ENCODE data around the gene ALDH6A1.
"Not testable (repeated sequence)": the region's sequence is repeated elsewhere in the genome, so short reads cannot be mapped to it uniquely, and the experiment has no call there.

Gene ALDH6A1

DNA sequence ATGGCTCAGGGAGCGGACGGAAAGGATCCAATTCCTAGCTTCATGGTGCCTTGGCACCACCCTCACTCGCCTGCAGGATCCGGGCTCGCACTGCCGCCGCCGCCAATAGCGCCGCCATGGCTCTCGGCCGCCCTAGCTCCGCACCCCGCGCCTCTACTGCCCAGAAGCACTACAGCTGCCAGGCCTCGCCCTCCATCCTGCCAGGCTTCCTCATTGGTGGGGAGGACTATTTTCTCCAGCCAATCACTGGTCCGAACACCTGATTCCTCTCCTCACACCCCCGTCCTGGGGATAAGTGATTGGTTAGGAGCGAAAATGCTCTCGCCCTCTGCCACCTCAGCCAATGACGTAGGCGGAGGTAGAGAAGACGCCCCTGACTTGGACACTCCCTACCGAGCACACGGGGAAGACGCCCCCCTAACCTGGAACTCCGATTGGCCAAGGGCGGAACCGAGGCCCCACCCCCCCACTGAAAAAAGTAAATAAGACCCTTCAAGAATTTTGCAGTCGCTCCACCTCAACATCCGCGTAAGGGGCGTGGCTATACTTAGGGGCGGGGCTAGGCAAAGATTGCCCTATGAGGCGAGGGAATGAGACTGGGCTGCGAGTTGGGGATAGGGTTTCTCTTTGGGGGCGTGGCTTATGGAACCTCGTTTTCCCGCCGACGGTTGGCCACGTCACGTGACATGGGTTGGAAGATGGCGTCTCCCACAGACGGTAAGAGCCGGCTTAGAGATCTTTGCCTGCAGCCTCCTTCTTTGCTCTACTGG, at the start of gene ALDH6A1, which contains the start of gene LIN52:
Gene ALDH6A1, minus strand, starts transcription at position 177 of the 770 bp plus-strand sequence. Its CDS starts 59 bp downstream, at position 118.
Gene LIN52, plus strand, starts transcription at position 680 of the 770 bp plus-strand sequence. Its CDS starts 19 bp downstream, at position 699.
- peak; percentile 98 to 99 (median 99) for DNase-seq (ENCODE audit: low read depth in 2 of 3, low spot score in 2 of 3)

- no peak for DNase-seq (ENCODE audit: low read depth in 2 of 3, low spot score in 2 of 3)
Observed at GRCh38 chr14:74127634-74128033, 43.4 kb upstream of the ALDH6A1 start.

DNA sequence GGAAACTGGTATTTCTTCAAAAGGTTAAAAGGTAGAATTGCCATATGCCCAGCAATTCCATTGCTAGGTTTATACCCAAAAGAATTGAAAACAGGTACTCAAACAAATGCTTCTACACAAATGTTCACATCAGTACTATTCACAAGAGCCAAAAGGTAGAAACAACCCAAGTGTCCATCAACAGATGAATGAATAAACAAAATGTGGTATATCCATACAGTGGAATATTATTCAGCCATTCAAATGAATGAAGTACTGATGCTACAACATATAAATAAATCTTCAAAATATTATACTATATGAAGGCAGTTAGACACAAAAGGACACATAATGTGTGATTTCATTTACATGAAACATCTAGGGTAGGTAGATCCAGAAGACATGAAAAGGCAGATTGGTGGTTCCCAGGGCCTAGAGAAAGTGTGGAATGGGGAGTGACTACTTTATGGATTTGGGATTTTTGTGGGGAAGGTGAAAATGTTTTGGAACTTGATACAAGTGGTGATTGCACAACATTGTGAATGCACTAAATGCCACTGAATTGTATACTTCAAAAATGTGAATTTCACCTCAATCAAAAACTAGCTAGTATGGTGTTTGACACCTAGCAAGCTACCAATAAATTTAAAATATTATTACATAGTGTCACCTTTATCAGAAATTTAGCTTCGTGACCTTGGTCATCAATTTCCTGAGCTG, 42.2 kb upstream of the ALDH6A1 start:
- no peak for DNase-seq (ENCODE audit: low read depth in 2 of 3, low spot score in 2 of 3)

DNA sequence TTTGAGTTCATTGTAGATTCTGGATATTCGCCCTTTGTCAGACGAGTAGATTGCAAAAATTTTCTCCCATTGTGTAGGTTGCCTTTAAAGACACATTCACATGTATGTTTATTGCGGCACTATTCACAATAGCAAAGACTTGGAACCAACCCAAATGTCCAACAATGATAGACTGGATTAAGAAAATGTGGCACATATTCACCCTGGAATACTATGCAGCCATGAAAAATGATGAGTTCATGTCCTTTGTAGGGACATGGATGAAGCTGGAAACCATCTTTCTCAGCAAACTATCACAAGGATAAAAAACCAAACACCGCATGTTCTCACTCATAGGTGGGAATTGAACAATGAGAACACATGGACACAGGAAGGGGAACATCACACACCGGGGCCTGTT, 41.2 kb upstream of the ALDH6A1 start:
- not testable (repeated sequence) for DNase-seq (ENCODE audit: low read depth in 2 of 3, low spot score in 2 of 3)

GRCh38 chr14:74111395-74112216, 27.4 kb upstream of the ALDH6A1 start:
- DNase-seq (ENCODE audit: low read depth in 2 of 3, low spot score in 2 of 3), result not testable (repeated sequence)

- no peak for DNase-seq (ENCODE audit: low read depth in 2 of 3, low spot score in 2 of 3)
Observed at GRCh38 chr14:74109369-74109768, 25.1 kb upstream of the ALDH6A1 start.

DNA sequence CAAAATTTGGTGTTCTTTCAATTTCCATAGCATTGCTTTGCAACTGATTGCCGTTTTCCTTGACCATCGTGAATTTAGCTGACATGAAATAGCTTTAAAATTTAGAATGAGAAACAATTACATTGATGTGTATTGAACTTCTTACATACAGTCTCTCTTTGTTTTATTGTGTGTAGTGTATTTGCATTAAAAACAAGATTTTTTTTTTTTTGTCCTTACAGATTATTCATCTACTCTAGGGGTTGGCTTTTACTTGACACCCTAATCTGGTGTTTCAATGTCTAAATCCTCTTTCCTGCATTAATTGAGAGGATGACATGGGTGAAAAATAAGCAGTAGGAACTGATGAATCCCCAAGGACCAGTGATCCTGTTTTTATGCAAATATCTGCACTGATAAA, 21.1 kb upstream of the ALDH6A1 start:
- no peak for DNase-seq (ENCODE audit: low read depth in 2 of 3, low spot score in 2 of 3)

GRCh38 chr14:74089251-74090020, 5.2 kb upstream of the ALDH6A1 start:
- no peak for DNase-seq (ENCODE audit: low read depth in 2 of 3, low spot score in 2 of 3)

GRCh38 chr14:74085828-74086227, 1.6 kb upstream of the ALDH6A1 start:
- no peak for DNase-seq (ENCODE audit: low read depth in 2 of 3, low spot score in 2 of 3)

DNA sequence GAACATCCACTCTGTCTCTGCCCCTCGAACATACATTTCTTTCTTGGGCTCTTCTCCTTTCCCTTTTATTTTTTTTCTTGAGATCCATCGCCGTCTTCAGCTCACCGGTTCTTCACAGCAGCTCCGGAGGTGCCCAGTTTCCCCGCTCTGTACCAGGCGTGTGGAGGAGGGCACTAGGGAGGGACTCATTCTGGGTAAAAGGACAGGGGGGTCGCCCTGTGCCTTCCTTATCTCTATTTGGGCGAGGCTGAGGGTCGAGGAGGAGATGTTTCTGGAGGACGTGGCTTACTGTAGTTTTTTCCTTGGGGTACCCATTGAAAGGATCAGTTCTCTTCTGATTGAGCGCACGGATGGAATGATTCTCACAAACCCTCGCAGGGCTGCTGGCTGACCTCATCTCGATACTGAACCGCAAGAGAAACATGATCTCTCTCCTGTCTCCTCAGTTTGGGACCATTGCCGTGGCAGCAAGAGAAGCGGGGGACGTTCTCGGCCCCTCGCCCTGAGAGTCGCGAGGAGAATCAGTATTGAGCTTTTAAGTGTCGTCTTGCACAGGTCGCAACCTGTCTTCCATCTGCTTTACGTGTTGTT, 889 bp upstream of the ALDH6A1 start:
- peak in 1 of 3 experiments; percentile 18 for DNase-seq (ENCODE audit: low read depth in 2 of 3, low spot score in 2 of 3)

DNA sequence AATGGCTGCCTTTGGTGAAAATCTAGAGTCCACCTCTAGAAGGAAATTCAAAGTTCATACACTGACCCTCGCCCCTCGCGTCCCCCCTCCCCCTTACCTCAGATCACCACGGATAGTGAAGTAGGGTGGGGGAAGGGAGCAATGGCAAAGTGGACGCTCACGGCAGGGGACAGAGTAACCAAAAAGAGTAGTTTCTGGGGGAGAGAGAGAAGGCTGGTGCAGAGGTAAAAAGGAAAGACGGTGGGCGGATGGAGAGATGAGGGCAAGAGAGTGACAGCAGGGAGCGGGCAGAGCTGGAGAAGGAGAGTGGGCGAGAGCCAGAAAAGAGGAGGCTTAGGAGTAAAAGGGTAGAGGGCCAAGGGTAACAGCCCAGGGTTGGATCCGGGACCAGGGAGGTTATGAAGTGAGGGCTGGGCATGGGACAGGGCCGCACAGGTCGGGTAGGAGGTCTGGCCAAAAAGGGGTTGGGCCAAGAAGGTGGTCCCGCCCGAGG, 423 bp downstream of the ALDH6A1 start:
- peak in 1 of 3 experiments; percentile 1 for DNase-seq (ENCODE audit: low read depth in 2 of 3, low spot score in 2 of 3)

DNA sequence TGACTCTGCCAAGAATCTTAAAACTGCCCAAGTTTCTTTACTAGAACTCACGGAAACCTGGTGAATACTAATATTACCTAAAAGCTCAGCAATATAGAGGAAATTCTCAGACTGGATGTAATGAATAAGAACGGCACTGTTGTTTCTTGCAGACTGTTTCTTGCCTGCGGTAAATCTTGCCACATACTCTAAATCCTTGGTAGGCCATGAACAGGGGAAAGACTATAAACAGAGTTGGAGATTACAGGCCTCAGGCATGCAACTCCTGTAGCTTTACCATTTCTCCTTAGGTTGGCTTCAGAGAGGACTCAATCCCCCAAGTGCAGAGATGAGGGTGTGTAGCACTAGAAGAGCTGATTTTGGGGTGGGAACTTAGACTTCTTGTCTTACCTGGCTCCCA, 1.1 kb downstream of the ALDH6A1 start:
- DNase-seq (ENCODE audit: low read depth in 2 of 3, low spot score in 2 of 3), result no peak

GRCh38 chr14:74081491-74081890, 2.8 kb downstream of the ALDH6A1 start:
- no peak for DNase-seq (ENCODE audit: low read depth in 2 of 3, low spot score in 2 of 3)

DNA sequence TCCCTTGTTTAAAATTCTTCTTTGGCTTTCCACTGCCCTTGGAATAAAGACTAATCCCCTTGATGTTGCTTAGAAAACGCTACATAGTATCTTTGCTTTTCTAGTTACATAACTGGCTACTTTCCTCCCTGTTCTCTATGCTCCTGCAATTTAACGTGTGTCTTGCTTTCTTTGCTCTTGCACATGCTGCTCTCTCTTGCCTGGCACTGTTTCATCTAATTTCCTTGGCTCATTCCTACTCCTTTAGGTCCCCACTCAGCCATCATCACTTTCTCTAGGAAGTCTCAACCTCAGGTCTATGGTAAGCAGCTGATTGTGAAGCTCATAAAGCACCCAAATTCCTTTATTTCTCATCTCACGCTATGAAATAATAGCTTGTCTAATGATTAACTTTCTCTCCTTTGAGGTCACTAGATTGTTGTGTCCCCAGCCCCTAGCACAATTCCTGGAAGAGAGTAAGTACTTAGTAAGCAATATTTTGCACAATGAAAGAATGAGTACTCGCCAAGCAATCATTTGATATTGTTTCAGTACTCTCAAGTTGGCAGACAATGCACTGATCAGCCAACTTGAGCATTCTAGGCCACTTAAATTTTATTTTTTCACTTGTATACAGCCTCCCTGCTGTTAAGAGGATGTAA, 3.3 kb downstream of the ALDH6A1 start:
- no peak for DNase-seq (ENCODE audit: low read depth in 2 of 3, low spot score in 2 of 3)

DNA sequence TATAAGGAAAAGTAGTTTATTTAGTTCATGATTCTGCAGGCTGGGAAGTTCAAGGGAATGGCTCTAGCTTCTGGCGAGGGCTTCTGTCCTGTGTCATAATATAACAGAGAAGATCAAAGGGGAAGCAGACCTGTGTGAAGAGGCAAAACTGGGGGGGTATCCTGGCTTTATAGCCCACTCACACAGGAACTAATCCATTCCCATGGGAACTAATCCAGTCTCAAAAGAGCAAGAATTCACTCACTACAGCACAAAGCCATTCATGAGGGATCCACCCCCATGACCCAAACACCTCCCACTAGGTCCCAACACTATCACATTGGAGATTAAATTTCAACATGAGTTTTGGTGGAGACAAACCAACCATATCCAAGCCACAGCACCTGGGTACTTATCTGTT, 6.9 kb downstream of the ALDH6A1 start:
- DNase-seq (ENCODE audit: low read depth in 2 of 3, low spot score in 2 of 3), result no peak

GRCh38 chr14:74065746-74066575, 18.3 kb downstream of the ALDH6A1 start:
- no peak for DNase-seq (ENCODE audit: low read depth in 2 of 3, low spot score in 2 of 3)

GRCh38 chr14:74064883-74065282, 19.4 kb downstream of the ALDH6A1 start:
- no peak for DNase-seq (ENCODE audit: low read depth in 2 of 3, low spot score in 2 of 3)

DNA sequence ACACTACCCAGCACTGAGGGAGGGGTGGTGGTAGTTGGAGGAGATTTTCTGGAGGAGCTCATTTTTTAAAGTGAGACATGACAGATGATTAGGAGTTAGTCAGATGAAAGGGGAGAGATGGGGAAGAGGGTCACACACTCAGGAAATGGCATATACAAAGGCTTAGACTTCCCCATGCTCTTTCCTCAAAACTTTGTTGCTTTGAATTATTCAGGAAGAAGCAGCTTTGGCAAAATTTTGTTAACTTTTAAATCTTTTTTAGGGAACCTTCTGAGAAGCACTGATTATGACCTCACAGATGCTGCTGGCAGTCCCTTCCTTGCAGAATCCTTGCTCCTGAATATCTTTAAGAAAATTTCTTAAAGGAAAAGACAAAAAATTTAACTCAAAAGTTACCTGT, 19.8 kb downstream of the ALDH6A1 start:
- no peak for DNase-seq (ENCODE audit: low read depth in 2 of 3, low spot score in 2 of 3)

DNA sequence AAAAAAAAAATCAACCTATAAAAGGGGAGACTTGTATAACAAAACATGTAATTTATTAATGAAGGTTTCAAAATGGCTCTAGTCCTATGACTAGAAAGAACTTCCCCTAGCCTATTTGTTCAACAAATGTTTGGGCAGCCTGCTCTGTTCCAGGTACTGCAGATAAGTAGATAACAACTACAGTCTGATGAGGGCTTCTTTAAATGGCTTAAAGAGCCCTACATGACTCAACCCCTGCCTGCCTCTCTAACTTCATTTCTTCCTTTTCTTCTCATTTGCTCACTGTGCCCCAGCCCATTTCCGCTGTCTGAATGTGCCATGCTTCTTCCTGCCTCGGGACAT, 21.5 kb downstream of the ALDH6A1 start:
- DNase-seq (ENCODE audit: low read depth in 2 of 3, low spot score in 2 of 3), result no peak
